HepG2 (cell line): ENCODE results near the gene NYAP2. TPM values are rescaled to one million over a fixed set of nuclear protein-coding genes. Genes with fewer than 3 reads are reported as not detected.

Experiments used
- ATAC-seq: fragments of 200-7000 bp; cut with Tn5 transposase; 3 replicates; pipeline ENCODE4 v1.9.1; 2020; ENCODE audit warnings: mild to moderate bottlenecking, moderate library complexity
- BruUV-seq: library from RNA; stranded (reverse); fragments of 400-500 nt; replicated peaks from 2 replicates; lab custom pipeline; 2021; lab: Mats Ljungman, UMichigan
- CTCF ChIA-PET: fragments of 300-600 bp; formaldehyde crosslinking; extraction: SDS; loops from one replicate; lab custom pipeline; 2021; ENCODE audit warnings: low total read pairs, inconsistent platforms, low intra/inter-chr PET ratio; lab: Yijun Ruan, JAX
- POLR2A ChIA-PET: fragments of 350-600 bp; sonication (Branson Sonifier 250); formaldehyde crosslinking; loops from one replicate; lab custom pipeline; 2020; ENCODE audit warnings: antibody characterized with exemption, inconsistent platforms; lab: Yijun Ruan, JAX
- DNase-seq: peaks from one replicate; pipeline ENCODE4 v3.0.0-alpha.2; 2015; ENCODE audit warnings: low spot score
- FAIRE-seq: peaks from 3 replicates; lab custom pipeline; 2011; peaks lifted over from hg19 to GRCh38; lab: Jason Lieb, UNC
- H2AFZ ChIP-seq: one replicate; pipeline ENCODE4 v1.6.1; 2011; ENCODE audit warnings: low read length, inconsistent platforms
- H3K27ac ChIP-seq: fragments of 300-600 bp; 3 replicates; pipeline ENCODE4 v1.8.0; 2011; ENCODE audit warnings: mixed run types, mild to moderate bottlenecking, mixed read lengths, low read length, inconsistent platforms; ENCODE audit not compliant: insufficient read depth; ENCODE audit errors: extremely low read length
- H3K27me3 ChIP-seq, 2 experiments: fragments of 200-600 bp in 1 of 2; 2 replicates in 1 of 2; 3 replicates in 1 of 2; pipeline versions ENCODE4 v1.6.0 to v1.8.0; 2011; ENCODE audit warnings: low read length in 2 of 2, mild to moderate bottlenecking in 2 of 2, moderate library complexity in 2 of 2, inconsistent platforms in 1 of 2; ENCODE audit not compliant: insufficient read depth in 2 of 2, control insufficient read depth in 1 of 2
- H3K36me3 ChIP-seq, 2 experiments: fragments of 200-600 bp in 1 of 2; replicated peaks in 1 of 2; 2 replicates in 1 of 2; 3 replicates in 1 of 2; pipeline versions ENCODE4 v1.5.1 to v1.8.0; 2011; ENCODE audit warnings: low read length in 2 of 2, inconsistent platforms in 1 of 2; ENCODE audit not compliant: insufficient read depth in 2 of 2, control insufficient read depth in 1 of 2
- H3K4me1 ChIP-seq: 2 replicates; pipeline ENCODE4 v1.5.1; 2012; ENCODE audit warnings: low read length, inconsistent platforms; ENCODE audit not compliant: insufficient read depth
- H3K4me2 ChIP-seq: 2 replicates; pipeline ENCODE4 v1.6.0; 2011; ENCODE audit warnings: low read depth, low read length, inconsistent platforms
- H3K4me3 ChIP-seq, 3 experiments: fragments of 200-600 bp in 1 of 3; sonication (generic), shearing (Covaris generic) in 1 of 3; replicated peaks in 1 of 3; 2 replicates each; pipeline ENCODE4 v1.5.1; 2011 to 2016; ENCODE audit warnings: low read length in 3 of 3, inconsistent platforms in 2 of 3, low read depth in 2 of 3, mild to moderate bottlenecking in 2 of 3, control low read depth in 1 of 3, mixed read lengths in 1 of 3; ENCODE audit not compliant: insufficient read depth in 1 of 3
- H3K79me2 ChIP-seq: one replicate; pipeline ENCODE4 v1.6.1; 2011; ENCODE audit warnings: low read length, inconsistent platforms; ENCODE audit not compliant: insufficient read depth
- H3K9ac ChIP-seq: 2 replicates; pipeline ENCODE4 v1.6.0; 2011; ENCODE audit warnings: mild to moderate bottlenecking, low read depth, low read length, inconsistent platforms; ENCODE audit not compliant: insufficient read depth
- H3K9me3 ChIP-seq: 2 replicates; pipeline ENCODE4 v1.5.1; 2012; ENCODE audit warnings: mild to moderate bottlenecking, low read length
- H4K20me1 ChIP-seq: 2 replicates; pipeline ENCODE4 v1.6.0; 2011; ENCODE audit warnings: inconsistent platforms, mild to moderate bottlenecking, low read length, moderate library complexity; ENCODE audit not compliant: insufficient read depth
- AGO1 ChIP-seq: fragments of 200-400 bp; formaldehyde crosslinking; IDR thresholded peaks from 2 replicates; pipeline ENCODE4 v1.6.1; 2017; ENCODE audit warnings: mild to moderate bottlenecking, low read depth, low read length, moderate library complexity; ENCODE audit not compliant: poor library complexity, severe bottlenecking
- MTERF4 ChIP-seq: sonication (generic); formaldehyde crosslinking; IDR thresholded peaks from 2 replicates; pipeline ENCODE4 v1.8.0; 2023; ENCODE audit warnings: mild to moderate bottlenecking, missing genetic modification reagents
- POLR2A ChIP-seq, 2 experiments: IDR thresholded peaks; 2 replicates each; pipeline ENCODE4 v1.6.1; 2011; ENCODE audit warnings: low read depth in 2 of 2, low read length in 2 of 2, mild to moderate bottlenecking in 1 of 2, moderate library complexity in 1 of 2; ENCODE audit not compliant: insufficient read depth in 1 of 2
- SCMH1 ChIP-seq: sonication (generic); formaldehyde crosslinking; IDR thresholded peaks from 2 replicates; pipeline ENCODE4 v1.9.0; 2021; ENCODE audit warnings: missing genetic modification reagents, mild to moderate bottlenecking, borderline replicate concordance
- TAF1 ChIP-seq: sonication (generic); formaldehyde crosslinking; IDR thresholded peaks from 2 replicates; pipeline ENCODE4 v1.4.0; 2020; ENCODE audit warnings: missing genetic modification reagents
- TEF ChIP-seq: sonication (generic); formaldehyde crosslinking; IDR thresholded peaks from 2 replicates; pipeline ENCODE4 v1.5.0; 2020; ENCODE audit warnings: missing genetic modification reagents
- TFAP4 ChIP-seq: sonication (generic); IDR thresholded peaks from 2 replicates; pipeline ENCODE4 v1.6.1; 2016; ENCODE audit warnings: low read depth, borderline replicate concordance
- ZFY ChIP-seq: sonication (generic); formaldehyde crosslinking; IDR thresholded peaks from 2 replicates; pipeline ENCODE4 v1.4.0; 2020; ENCODE audit warnings: missing genetic modification reagents
- ZMYM4 ChIP-seq: sonication (generic); formaldehyde crosslinking; IDR thresholded peaks from 2 replicates; pipeline ENCODE4 v1.8.1; 2023; ENCODE audit warnings: mild to moderate bottlenecking, missing genetic modification reagents
- ZNF431 ChIP-seq: sonication (generic); formaldehyde crosslinking; IDR thresholded peaks from 2 replicates; pipeline ENCODE4 v1.9.0; 2022; ENCODE audit warnings: missing genetic modification reagents, low read depth, mild to moderate bottlenecking, borderline replicate concordance
- ZNF549 ChIP-seq: sonication (generic); formaldehyde crosslinking; IDR thresholded peaks from 2 replicates; pipeline ENCODE4 v1.5.0; 2020; ENCODE audit warnings: missing genetic modification reagents
- ZNF660 ChIP-seq: sonication (generic); formaldehyde crosslinking; IDR thresholded peaks from 2 replicates; pipeline ENCODE4 v1.5.1; 2020; ENCODE audit warnings: mild to moderate bottlenecking, low read depth, missing genetic modification reagents, borderline replicate concordance
- ZNF737 ChIP-seq: sonication (generic); formaldehyde crosslinking; IDR thresholded peaks from 2 replicates; pipeline ENCODE4 v1.5.0; 2020; ENCODE audit warnings: missing genetic modification reagents, mild to moderate bottlenecking, borderline replicate concordance
- WGBS: methylation state at CpG from one replicate; pipeline ENCODE4 v1.1.6; 2017; ENCODE audit warnings: low lambda C conversion rate; 5-methylcytosine and 5-hydroxymethylcytosine counted together
- in situ Hi-C: cut with HindIII; loops from 2 replicates; pipeline ENCODE4 v1.10.0; 2017; ENCODE audit warnings: low pct_unique_long_range_greater_than_20kb; ENCODE audit not compliant: extremely low pct_ligation_motif_present
- intact Hi-C: fragments of 100-400 bp; cut with micrococcal nuclease; formaldehyde crosslinking; loops from one replicate; pipeline ENCODE4 v1.10.0; 2022; ENCODE audit not compliant: unreplicated experiment
- polyA plus RNA-seq, 8 experiments: library from polyadenylated mRNA; depleted of rRNA in 3 of 8; stranded (reverse) in 7 of 8; unstranded in 1 of 8; fragments of >200 nt; fragmentation: Illumina TruSeq in 4 of 8; extraction: Trizol in 4 of 8; gene quantifications; 2 replicates each; pipeline versions ENCODE4 v1.2.1 to v1.2.3, GENCODE V29; 2011 to 2016; ENCODE audit warnings: low read depth in 4 of 8, missing spikeins in 1 of 8, mixed read lengths in 1 of 8; ENCODE audit not compliant: insufficient read depth in 1 of 8
- total RNA-seq, 5 experiments: library from RNA; depleted of rRNA; stranded (reverse); fragments of >200 nt; fragmentation: Illumina TruSeq; extraction: Trizol; gene quantifications; 2 replicates each; pipeline ENCODE4 v1.2.3, GENCODE V29; 2016; ENCODE audit warnings: low read depth in 1 of 5

NYAP2 gene
- total and polyA plus RNA-seq, 2 of the 13 experiments (the other 11 are each of a cell fraction or from before 2014, with no cell fraction given) = not detected

- no peak for ATAC-seq
- 14% methylated on average over 6 of the region's 6 CpGs for WGBS
- H3K4me3 ChIP-seq = no peak overlapping the region
- no TSS peak for BruUV-seq
- TF ChIP-seq TFAP4 = no peak
- no peak for TF ChIP-seq POLR2A (IDR thresholded peaks at IDR 0.05; ENCODE audit: insufficient read depth in 1 of 2, low read depth in 2 of 2, low read length in 2 of 2)
- no peak for TF ChIP-seq ZMYM4 (CRISPR knock-in tag)
- TF ChIP-seq MTERF4 (CRISPR knock-in tag) = no peak
- no peak for TF ChIP-seq ZNF549 (CRISPR knock-in tag)
- no peak for TF ChIP-seq AGO1
- no peak for TF ChIP-seq TAF1 (CRISPR knock-in tag)
- H4K20me1 ChIP-seq = no peaks in the 10 kb centered on the region
- in situ Hi-C loops = no loop called here
- H3K9ac ChIP-seq = no peak overlapping the region
- no peak for FAIRE-seq
- no peak overlapping the region for H3K4me2 ChIP-seq
- H3K9me3 ChIP-seq = no peaks in the 10 kb centered on the region
- ChIA-PET POLR2A (no interaction called here), CTCF (no interaction called here)
- H3K79me2 ChIP-seq = no peaks in the 10 kb centered on the region
- H2AFZ ChIP-seq = no peak overlapping the region
- DNase-seq = no peak
- H3K27ac ChIP-seq = no peak overlapping the region
- no peaks in the 10 kb centered on the region for H3K4me1 ChIP-seq
- intact Hi-C loops = no loop called here
- H3K27me3 ChIP-seq = no peaks in the 10 kb centered on the region
- H3K36me3 ChIP-seq = no peaks in the 10 kb centered on the region
These were observed 57.2 kb downstream of the NYAP2 start for GRCh38 chr2:225456619-225457260.

- ATAC-seq (no peak), FAIRE-seq (no peak)
- POLR2A ChIA-PET = no interaction called here
These were observed 58.0 kb downstream of the NYAP2 start for GRCh38 chr2:225457482-225457881.

More at GRCh38 chr2:225457482-225457881, 58.0 kb downstream of the NYAP2 start:
- WGBS = 0% methylated on average over 1 of the region's 1 CpG
- intact Hi-C loops = no loop called here
- Histone ChIP-seq H3K27me3 (no peaks in the 10 kb centered on the region; a peak in 1 of 5 replicates), H3K4me2 (no peak overlapping the region), H4K20me1 (no peaks in the 10 kb centered on the region), H3K4me3 (no peak overlapping the region), H3K9me3 (no peaks in the 10 kb centered on the region)
- CTCF ChIA-PET = no interaction called here
- TF ChIP-seq SCMH1 (CRISPR knock-in tag) (no peak), ZFY (CRISPR knock-in tag) (no peak), ZNF737 (CRISPR knock-in tag) (no peak), ZNF660 (no peak), TEF (CRISPR knock-in tag) (no peak), ZNF431 (no peak)
- TF ChIP-seq, all 625 proteins: peak for 0
- Histone ChIP-seq H3K9ac (no peak overlapping the region), H3K4me1 (no peaks in the 10 kb centered on the region), H3K36me3 (no peaks in the 10 kb centered on the region), H2AFZ (no peak overlapping the region), H3K27ac (no peak overlapping the region), H3K79me2 (no peaks in the 10 kb centered on the region)
- in situ Hi-C loops = no loop called here
- no TSS peak for BruUV-seq
- DNase-seq = no peak
